HepG2 (cell line): Measurements from ENCODE around the gene CISD3. TPM values are rescaled to one million over a fixed set of nuclear protein-coding genes. Genes with fewer than 3 reads are reported as not detected.

Experiments
- NR2F1 ChIP-seq, 2 experiments: fragments of 450-650 bp in 1 of 2; formaldehyde crosslinking in 1 of 2; IDR thresholded peaks; 2 replicates each; pipeline versions ENCODE4 v1.5.0 to v1.6.1; 2016 to 2020; ENCODE audit warnings: mild to moderate bottlenecking in 1 of 2, missing compliant biosample characterization in 1 of 2, missing genetic modification reagents in 1 of 2, moderate library complexity in 1 of 2
- ZFX ChIP-seq: sonication (generic); formaldehyde crosslinking; IDR thresholded peaks from 2 replicates; pipeline ENCODE4 v1.4.0; 2020; ENCODE audit warnings: mild to moderate bottlenecking, low read depth, missing genetic modification reagents, moderate library complexity
- ZMYM3 ChIP-seq: sonication (generic); formaldehyde crosslinking; IDR thresholded peaks from 2 replicates; pipeline ENCODE4 v1.5.1; 2020; ENCODE audit warnings: mild to moderate bottlenecking, missing genetic modification reagents
- ZNF124 ChIP-seq: sonication (generic); formaldehyde crosslinking; IDR thresholded peaks from 2 replicates; pipeline ENCODE4 v1.4.0; 2020; ENCODE audit warnings: missing genetic modification reagents
- ZNF225 ChIP-seq: sonication (generic); formaldehyde crosslinking; IDR thresholded peaks from 2 replicates; pipeline ENCODE4 v1.4.0; 2020; ENCODE audit warnings: mild to moderate bottlenecking, missing genetic modification reagents
- ZNF431 ChIP-seq: sonication (generic); formaldehyde crosslinking; IDR thresholded peaks from 2 replicates; pipeline ENCODE4 v1.9.0; 2022; ENCODE audit warnings: missing genetic modification reagents, low read depth, mild to moderate bottlenecking, borderline replicate concordance
- ZSCAN20 ChIP-seq: sonication (generic); formaldehyde crosslinking; IDR thresholded peaks from 2 replicates; pipeline ENCODE4 v1.4.0; 2020; ENCODE audit warnings: missing genetic modification reagents, mild to moderate bottlenecking, borderline replicate concordance
- polyA plus RNA-seq, 8 experiments: library from polyadenylated mRNA; depleted of rRNA in 3 of 8; stranded (reverse) in 7 of 8; unstranded in 1 of 8; fragments of >200 nt; fragmentation: Illumina TruSeq in 4 of 8; extraction: Trizol in 4 of 8; gene quantifications; 2 replicates each; pipeline versions ENCODE4 v1.2.1 to v1.2.3, GENCODE V29; 2011 to 2016; ENCODE audit warnings: low read depth in 4 of 8, missing spikeins in 1 of 8, mixed read lengths in 1 of 8; ENCODE audit not compliant: insufficient read depth in 1 of 8
- total RNA-seq, 5 experiments: library from RNA; depleted of rRNA; stranded (reverse); fragments of >200 nt; fragmentation: Illumina TruSeq; extraction: Trizol; gene quantifications; 2 replicates each; pipeline ENCODE4 v1.2.3, GENCODE V29; 2016; ENCODE audit warnings: low read depth in 1 of 5
- TF ChIP-seq, protein P1 (sequence below): sonication (generic); formaldehyde crosslinking; IDR thresholded peaks from 2 replicates; pipeline ENCODE4 v1.4.0; 2020; ENCODE audit warnings: missing genetic modification reagents
- TF ChIP-seq, protein P2 (sequence below), 2 experiments: sonication (generic) in 1 of 2; formaldehyde crosslinking in 1 of 2; IDR thresholded peaks; 2 replicates each; pipeline versions ENCODE4 v1.4.0 to v1.6.1; 2018 to 2020; ENCODE audit warnings: missing genetic modification reagents in 2 of 2, borderline replicate concordance in 1 of 2, low read depth in 1 of 2, mild to moderate bottlenecking in 1 of 2, missing biosample characterization in 1 of 2
- TF ChIP-seq, protein P3 (sequence below): IDR thresholded peaks from 2 replicates; pipeline ENCODE4 v1.6.1; 2018; ENCODE audit warnings: missing genetic modification reagents
- TF ChIP-seq, protein P4 (sequence below): sonication (generic); formaldehyde crosslinking; conservative IDR thresholded peaks from 2 replicates; pipeline ENCODE4 v1.5.0; 2020; ENCODE audit warnings: missing genetic modification reagents
- TF ChIP-seq, protein P5 (sequence below): IDR thresholded peaks from 2 replicates; pipeline ENCODE4 v1.6.1; 2016; ENCODE audit warnings: low read depth, control low read depth
- TF ChIP-seq, protein P6 (sequence below): sonication (generic); formaldehyde crosslinking; conservative IDR thresholded peaks from 2 replicates; pipeline ENCODE4 v1.4.0; 2020; ENCODE audit warnings: missing genetic modification reagents

Gene CISD3
- total and polyA plus RNA-seq, 2 of the 13 experiments (the other 11 are each of a cell fraction or from before 2014, with no cell fraction given), result 30.0 to 34.1 TPM

DNA sequence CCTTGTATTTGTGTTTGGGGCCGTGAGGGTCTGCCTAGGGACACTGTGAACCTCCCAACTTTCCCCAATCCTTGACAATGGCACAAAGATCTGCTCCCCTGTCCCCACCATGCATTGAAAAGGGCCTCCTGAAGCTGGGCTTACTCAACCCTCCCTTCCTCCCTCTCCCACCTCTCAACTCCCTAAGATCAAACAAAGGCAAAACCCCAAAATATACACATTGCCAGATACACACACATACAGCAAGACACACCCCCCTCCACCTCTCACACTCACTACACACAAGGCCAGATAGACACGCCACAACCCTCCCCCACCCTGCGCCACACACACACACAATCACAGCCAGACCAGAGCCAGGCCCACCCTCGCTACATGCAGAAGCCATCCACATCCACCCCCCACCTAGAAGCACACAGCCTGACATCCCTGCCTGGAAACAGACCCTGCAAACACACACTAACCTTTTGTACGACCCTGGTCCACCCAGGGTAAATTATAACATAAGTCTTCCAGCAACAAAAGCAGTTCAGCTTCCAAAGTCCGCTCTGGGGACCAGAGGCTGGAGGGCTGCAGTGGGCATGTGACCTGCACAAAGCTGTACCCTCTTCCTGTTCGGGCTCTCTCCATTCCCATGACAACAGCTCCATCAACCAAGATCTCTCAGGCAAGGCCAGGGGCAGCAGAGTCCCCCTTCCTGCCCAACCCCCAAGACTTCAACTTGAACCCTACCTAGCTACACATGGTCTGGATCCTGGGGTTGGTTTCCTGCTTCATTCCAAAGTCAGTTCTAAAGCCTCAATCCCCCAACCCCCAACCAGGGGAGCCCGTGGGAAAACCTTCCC is 16.1 kb downstream of the CISD3 start (continued):
- TF ChIP-seq, protein P1, sequence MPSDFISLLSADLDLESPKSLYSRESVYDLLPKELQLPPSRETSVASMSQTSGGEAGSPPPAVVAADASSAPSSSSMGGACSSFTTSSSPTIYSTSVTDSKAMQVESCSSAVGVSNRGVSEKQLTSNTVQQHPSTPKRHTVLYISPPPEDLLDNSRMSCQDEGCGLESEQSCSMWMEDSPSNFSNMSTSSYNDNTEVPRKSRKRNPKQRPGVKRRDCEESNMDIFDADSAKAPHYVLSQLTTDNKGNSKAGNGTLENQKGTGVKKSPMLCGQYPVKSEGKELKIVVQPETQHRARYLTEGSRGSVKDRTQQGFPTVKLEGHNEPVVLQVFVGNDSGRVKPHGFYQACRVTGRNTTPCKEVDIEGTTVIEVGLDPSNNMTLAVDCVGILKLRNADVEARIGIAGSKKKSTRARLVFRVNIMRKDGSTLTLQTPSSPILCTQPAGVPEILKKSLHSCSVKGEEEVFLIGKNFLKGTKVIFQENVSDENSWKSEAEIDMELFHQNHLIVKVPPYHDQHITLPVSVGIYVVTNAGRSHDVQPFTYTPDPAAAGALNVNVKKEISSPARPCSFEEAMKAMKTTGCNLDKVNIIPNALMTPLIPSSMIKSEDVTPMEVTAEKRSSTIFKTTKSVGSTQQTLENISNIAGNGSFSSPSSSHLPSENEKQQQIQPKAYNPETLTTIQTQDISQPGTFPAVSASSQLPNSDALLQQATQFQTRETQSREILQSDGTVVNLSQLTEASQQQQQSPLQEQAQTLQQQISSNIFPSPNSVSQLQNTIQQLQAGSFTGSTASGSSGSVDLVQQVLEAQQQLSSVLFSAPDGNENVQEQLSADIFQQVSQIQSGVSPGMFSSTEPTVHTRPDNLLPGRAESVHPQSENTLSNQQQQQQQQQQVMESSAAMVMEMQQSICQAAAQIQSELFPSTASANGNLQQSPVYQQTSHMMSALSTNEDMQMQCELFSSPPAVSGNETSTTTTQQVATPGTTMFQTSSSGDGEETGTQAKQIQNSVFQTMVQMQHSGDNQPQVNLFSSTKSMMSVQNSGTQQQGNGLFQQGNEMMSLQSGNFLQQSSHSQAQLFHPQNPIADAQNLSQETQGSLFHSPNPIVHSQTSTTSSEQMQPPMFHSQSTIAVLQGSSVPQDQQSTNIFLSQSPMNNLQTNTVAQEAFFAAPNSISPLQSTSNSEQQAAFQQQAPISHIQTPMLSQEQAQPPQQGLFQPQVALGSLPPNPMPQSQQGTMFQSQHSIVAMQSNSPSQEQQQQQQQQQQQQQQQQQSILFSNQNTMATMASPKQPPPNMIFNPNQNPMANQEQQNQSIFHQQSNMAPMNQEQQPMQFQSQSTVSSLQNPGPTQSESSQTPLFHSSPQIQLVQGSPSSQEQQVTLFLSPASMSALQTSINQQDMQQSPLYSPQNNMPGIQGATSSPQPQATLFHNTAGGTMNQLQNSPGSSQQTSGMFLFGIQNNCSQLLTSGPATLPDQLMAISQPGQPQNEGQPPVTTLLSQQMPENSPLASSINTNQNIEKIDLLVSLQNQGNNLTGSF (CRISPR knock-in tag), result no peak
- TF ChIP-seq, protein P2, sequence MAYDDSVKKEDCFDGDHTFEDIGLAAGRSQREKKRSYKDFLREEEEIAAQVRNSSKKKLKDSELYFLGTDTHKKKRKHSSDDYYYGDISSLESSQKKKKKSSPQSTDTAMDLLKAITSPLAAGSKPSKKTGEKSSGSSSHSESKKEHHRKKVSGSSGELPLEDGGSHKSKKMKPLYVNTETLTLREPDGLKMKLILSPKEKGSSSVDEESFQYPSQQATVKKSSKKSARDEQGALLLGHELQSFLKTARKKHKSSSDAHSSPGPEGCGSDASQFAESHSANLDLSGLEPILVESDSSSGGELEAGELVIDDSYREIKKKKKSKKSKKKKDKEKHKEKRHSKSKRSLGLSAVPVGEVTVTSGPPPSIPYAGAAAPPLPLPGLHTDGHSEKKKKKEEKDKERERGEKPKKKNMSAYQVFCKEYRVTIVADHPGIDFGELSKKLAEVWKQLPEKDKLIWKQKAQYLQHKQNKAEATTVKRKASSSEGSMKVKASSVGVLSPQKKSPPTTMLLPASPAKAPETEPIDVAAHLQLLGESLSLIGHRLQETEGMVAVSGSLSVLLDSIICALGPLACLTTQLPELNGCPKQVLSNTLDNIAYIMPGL (CRISPR knock-in tag; IDR thresholded peaks at IDR 0.05; ENCODE audit: borderline replicate concordance in 1 of 2, low read depth in 1 of 2), result peak; percentile 9 to 62; a peak in 3 of 4 replicates
- TF ChIP-seq ZNF225 (CRISPR knock-in tag) (no peak), ZNF124 (0 out of 2 replicates have a peak, but pooled peaks have one; percentile 26), ZSCAN20 (no peak), ZNF431 (CRISPR knock-in tag) (peak; percentile 68; the same call in 1 of the 2 replicates), NR2F1 (CRISPR knock-in tag; IDR thresholded peaks at IDR 0.05) (peak; percentile 72 to 77; a peak in 3 of 4 replicates), ZMYM3 (CRISPR knock-in tag) (peak; percentile 25; the same call in 1 of the 2 replicates), ZFX (CRISPR knock-in tag) (peak; percentile 47)
- TF ChIP-seq, protein P3, sequence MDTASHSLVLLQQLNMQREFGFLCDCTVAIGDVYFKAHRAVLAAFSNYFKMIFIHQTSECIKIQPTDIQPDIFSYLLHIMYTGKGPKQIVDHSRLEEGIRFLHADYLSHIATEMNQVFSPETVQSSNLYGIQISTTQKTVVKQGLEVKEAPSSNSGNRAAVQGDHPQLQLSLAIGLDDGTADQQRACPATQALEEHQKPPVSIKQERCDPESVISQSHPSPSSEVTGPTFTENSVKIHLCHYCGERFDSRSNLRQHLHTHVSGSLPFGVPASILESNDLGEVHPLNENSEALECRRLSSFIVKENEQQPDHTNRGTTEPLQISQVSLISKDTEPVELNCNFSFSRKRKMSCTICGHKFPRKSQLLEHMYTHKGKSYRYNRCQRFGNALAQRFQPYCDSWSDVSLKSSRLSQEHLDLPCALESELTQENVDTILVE (CRISPR knock-in tag), result peak; percentile 71; the same call in 1 of the 2 replicates
- TF ChIP-seq, protein P4, sequence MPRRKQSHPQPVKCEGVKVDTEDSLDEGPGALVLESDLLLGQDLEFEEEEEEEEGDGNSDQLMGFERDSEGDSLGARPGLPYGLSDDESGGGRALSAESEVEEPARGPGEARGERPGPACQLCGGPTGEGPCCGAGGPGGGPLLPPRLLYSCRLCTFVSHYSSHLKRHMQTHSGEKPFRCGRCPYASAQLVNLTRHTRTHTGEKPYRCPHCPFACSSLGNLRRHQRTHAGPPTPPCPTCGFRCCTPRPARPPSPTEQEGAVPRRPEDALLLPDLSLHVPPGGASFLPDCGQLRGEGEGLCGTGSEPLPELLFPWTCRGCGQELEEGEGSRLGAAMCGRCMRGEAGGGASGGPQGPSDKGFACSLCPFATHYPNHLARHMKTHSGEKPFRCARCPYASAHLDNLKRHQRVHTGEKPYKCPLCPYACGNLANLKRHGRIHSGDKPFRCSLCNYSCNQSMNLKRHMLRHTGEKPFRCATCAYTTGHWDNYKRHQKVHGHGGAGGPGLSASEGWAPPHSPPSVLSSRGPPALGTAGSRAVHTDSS (CRISPR knock-in tag), result no peak
- TF ChIP-seq, protein P5, sequence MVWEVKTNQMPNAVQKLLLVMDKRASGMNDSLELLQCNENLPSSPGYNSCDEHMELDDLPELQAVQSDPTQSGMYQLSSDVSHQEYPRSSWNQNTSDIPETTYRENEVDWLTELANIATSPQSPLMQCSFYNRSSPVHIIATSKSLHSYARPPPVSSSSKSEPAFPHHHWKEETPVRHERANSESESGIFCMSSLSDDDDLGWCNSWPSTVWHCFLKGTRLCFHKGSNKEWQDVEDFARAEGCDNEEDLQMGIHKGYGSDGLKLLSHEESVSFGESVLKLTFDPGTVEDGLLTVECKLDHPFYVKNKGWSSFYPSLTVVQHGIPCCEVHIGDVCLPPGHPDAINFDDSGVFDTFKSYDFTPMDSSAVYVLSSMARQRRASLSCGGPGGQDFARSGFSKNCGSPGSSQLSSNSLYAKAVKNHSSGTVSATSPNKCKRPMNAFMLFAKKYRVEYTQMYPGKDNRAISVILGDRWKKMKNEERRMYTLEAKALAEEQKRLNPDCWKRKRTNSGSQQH (CRISPR knock-in tag), result peak; percentile 66; the same call in 1 of the 2 replicates
- TF ChIP-seq, protein P6, sequence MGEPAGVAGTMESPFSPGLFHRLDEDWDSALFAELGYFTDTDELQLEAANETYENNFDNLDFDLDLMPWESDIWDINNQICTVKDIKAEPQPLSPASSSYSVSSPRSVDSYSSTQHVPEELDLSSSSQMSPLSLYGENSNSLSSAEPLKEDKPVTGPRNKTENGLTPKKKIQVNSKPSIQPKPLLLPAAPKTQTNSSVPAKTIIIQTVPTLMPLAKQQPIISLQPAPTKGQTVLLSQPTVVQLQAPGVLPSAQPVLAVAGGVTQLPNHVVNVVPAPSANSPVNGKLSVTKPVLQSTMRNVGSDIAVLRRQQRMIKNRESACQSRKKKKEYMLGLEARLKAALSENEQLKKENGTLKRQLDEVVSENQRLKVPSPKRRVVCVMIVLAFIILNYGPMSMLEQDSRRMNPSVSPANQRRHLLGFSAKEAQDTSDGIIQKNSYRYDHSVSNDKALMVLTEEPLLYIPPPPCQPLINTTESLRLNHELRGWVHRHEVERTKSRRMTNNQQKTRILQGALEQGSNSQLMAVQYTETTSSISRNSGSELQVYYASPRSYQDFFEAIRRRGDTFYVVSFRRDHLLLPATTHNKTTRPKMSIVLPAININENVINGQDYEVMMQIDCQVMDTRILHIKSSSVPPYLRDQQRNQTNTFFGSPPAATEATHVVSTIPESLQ (CRISPR knock-in tag), result no peak
